Right ventricle myocardium superior (tissue), 1 donor: ENCODE results near the gene NHEJ1. TPM values are rescaled to one million over a fixed set of nuclear protein-coding genes. Genes with fewer than 3 reads are reported as not detected.
A peak's percentile ranks its signal among the peaks of the same experiment; 100 is the strongest.

ENCODE experiments used
- ATAC-seq: fragments of 200-7000 bp; cut with Tn5 transposase; one replicate; pipeline ENCODE4 v1.9.1; 2020; ENCODE audit warnings: mild to moderate bottlenecking; ENCODE audit not compliant: poor library complexity
- DNase-seq: peaks from one replicate; pipeline ENCODE4 v3.0.0-alpha.2; 2020
- intact Hi-C: fragments of 100-400 bp; cut with DNase I; formaldehyde crosslinking; loops from one replicate; pipeline ENCODE4 v1.11.2; 2022
- total RNA-seq: library from RNA; stranded (reverse); fragmentation: NEBNext Ultra II Directional; extraction: Animal tissue kit (Norgen Biotek cat#: 25700); gene quantifications from one replicate; pipeline ENCODE4 v1.2.1, GENCODE V29; 2021
- donor health status: DM: no; HTN: yes; CAD: no; lungs with severe emphysema.

Gene NHEJ1
- total RNA-seq, 1 donor from 2014 or later: 7.5 TPM

GRCh38 chr2:219131744-219132143 is 28.9 kb downstream of the NHEJ1 start:
- no peak for ATAC-seq
- intact Hi-C loops: no loop called here
- DNase-seq: no peak

GRCh38 chr2:219131327-219131726 is 29.3 kb downstream of the NHEJ1 start:
- no peak for ATAC-seq
- intact Hi-C loops: no loop called here
- DNase-seq: no peak

GRCh38 chr2:219129589-219129988 is 31.0 kb downstream of the NHEJ1 start:
- no peak for DNase-seq
- intact Hi-C loops: no loop called here

GRCh38 chr2:219128396-219128795 is 32.2 kb downstream of the NHEJ1 start:
- no peak for ATAC-seq
- intact Hi-C loops: no loop called here

More at GRCh38 chr2:219129589-219129988, 31.0 kb downstream of the NHEJ1 start:
- no peak for ATAC-seq

GRCh38 chr2:219127037-219127635 is 33.5 kb downstream of the NHEJ1 start:
- intact Hi-C loops: no loop called here
- DNase-seq: no peak
- peak; percentile 33 for ATAC-seq

More at GRCh38 chr2:219128396-219128795, 32.2 kb downstream of the NHEJ1 start:
- DNase-seq: no peak

- DNase-seq: no peak
- intact Hi-C loops: no loop called here
- no peak for ATAC-seq
These were observed 34.1 kb downstream of the NHEJ1 start for GRCh38 chr2:219126555-219126954.

- ATAC-seq (no peak), DNase-seq (no peak)
- intact Hi-C loops: no loop called here
These were observed 34.7 kb downstream of the NHEJ1 start for GRCh38 chr2:219125886-219126270.

GRCh38 chr2:219125225-219125885 is 35.3 kb downstream of the NHEJ1 start:
- intact Hi-C loops: no loop called here
- DNase-seq (peak; percentile 57), ATAC-seq (peak; percentile 65)

- DNase-seq (no peak), ATAC-seq (peak; percentile 30)
- intact Hi-C loops: no loop called here
These were observed 36.1 kb downstream of the NHEJ1 start for GRCh38 chr2:219124381-219125110.

- DNase-seq (no peak), ATAC-seq (no peak)
- intact Hi-C loops: no loop called here
These were observed 37.1 kb downstream of the NHEJ1 start for GRCh38 chr2:219123356-219124135.

- ATAC-seq: no peak
- intact Hi-C loops: no loop called here
- no peak for DNase-seq
These were observed 38.2 kb downstream of the NHEJ1 start for GRCh38 chr2:219122202-219122980.

- ATAC-seq (no peak), DNase-seq (no peak)
- intact Hi-C loops: no loop called here
These were observed 40.5 kb downstream of the NHEJ1 start for GRCh38 chr2:219120082-219120481.

- intact Hi-C loops: loop anchor here (2.0 to 5.0 kb wide), 2 partner anchors 42 to 61 kb away; no protein-coding TSS in a partner anchor
- ATAC-seq: peak; percentile 84
These were observed 41.1 kb downstream of the NHEJ1 start for GRCh38 chr2:219119422-219120043.

GRCh38 chr2:219118504-219118903 is 42.1 kb downstream of the NHEJ1 start:
- DNase-seq (peak; percentile 43), ATAC-seq (peak; percentile 69)
- intact Hi-C loops: loop anchor here (2.0 to 5.0 kb wide), 2 partner anchors 41 to 60 kb away; no protein-coding TSS in a partner anchor

More at GRCh38 chr2:219119422-219120043, 41.1 kb downstream of the NHEJ1 start:
- peak; percentile 59 for DNase-seq

GRCh38 chr2:219116776-219117646 is 43.6 kb downstream of the NHEJ1 start:
- intact Hi-C loops: loop anchor here (5.0 kb wide), 1 partner anchor 40 kb away; no protein-coding TSS in a partner anchor
- peak; percentile 20 for ATAC-seq

GRCh38 chr2:219112651-219113338 is 47.8 kb downstream of the NHEJ1 start:
- DNase-seq: no peak
- intact Hi-C loops: no loop called here
- no peak for ATAC-seq

More at GRCh38 chr2:219116776-219117646, 43.6 kb downstream of the NHEJ1 start:
- DNase-seq: no peak
